ENCODE measurements around the gene POU2AF1. TPM values are rescaled to one million over a fixed set of nuclear protein-coding genes. Genes with fewer than 3 reads are reported as not detected.

The POU2AF1 gene
- total RNA-seq, 1 donor from 2014 or later = not detected

GRCh38 chr11:111360150-111361043 is 18.7 kb downstream of the POU2AF1 start:
- no peak for DNase-seq

DNA sequence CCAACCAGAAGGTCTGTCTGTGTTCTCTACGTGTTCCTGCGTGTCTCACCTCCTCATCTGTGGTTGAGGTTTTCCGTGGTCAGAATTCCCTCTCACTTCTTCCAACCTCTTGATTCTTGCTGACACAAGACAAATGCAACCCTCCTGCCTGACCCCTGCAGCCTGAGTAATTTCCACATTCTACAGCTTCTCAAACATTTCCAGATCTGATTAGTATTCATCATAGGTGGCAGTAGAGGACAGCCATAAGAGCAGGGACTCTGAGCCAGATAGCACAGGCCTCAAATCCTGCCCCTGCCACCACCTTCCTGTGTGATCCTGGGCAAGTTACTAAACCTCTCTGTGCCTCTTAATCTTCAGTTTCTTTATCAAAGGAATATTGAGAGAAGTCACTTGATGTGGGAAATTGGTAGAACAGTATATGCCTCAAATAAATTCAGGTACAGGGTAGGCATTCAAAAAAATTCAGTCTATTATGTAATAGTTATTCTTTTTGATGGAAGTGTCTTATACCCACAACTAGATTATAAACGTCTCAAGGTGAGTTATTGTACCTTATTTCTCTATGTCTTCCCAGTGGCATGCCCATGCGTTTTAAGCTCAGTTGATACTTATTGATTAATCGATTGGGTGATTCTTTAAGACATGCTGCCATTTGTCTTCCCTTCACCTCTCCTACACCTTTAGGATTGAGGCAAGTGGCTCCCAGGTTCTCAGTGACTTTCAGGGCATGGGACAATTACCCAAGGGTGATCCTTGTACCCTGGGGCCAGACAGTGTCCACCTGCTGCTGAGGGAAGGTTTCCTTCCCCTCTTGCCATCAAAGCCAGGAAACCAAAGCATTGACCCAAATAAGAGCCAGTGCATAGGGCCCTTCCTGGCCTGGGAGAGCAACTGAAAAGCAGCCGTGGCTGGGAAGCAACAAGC is 19.6 kb downstream of the POU2AF1 start:
- no peak for DNase-seq

- no peak for DNase-seq
Observed at GRCh38 chr11:111358038-111359001, 20.8 kb downstream of the POU2AF1 start.

GRCh38 chr11:111357150-111358037 is 21.7 kb downstream of the POU2AF1 start:
- DNase-seq = no peak

DNA sequence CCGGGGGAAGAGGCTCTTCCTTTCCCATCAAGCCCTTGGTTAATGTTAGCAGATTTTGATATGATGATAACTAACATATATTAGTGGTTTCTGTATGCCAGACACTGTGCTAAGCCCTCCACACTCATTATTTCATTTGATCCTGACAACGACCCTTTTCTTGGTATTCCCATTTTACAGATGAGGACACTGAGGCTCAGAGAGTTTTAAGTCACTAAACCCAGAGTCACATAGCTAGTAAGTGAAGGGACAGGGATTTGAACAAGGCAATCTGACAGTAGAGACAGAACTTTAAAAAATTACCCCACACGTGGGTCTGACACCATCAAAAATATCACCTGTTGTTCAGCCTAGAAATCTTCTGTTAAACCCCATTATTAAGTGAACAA is 22.4 kb downstream of the POU2AF1 start:
- no peak for DNase-seq

- no peak for DNase-seq
Observed at GRCh38 chr11:111355956-111356659, 23.0 kb downstream of the POU2AF1 start.

- DNase-seq = no peak
Observed at GRCh38 chr11:111355101-111355500, 24.0 kb downstream of the POU2AF1 start.

DNA sequence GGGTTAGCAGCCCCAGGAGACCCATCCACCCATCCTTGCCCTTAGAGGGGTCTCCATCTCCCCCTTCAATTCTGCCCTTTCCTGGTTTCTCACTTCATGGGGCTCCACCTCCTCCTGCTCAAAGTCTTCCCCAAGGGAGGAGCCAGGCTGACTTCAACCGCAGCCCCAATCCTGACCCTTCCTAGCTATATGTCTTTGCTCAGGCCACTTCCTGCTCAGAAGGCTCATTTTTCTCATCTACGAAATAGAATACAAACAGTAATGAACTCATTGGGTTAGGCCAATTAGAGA is 24.5 kb downstream of the POU2AF1 start:
- no peak for DNase-seq

DNA sequence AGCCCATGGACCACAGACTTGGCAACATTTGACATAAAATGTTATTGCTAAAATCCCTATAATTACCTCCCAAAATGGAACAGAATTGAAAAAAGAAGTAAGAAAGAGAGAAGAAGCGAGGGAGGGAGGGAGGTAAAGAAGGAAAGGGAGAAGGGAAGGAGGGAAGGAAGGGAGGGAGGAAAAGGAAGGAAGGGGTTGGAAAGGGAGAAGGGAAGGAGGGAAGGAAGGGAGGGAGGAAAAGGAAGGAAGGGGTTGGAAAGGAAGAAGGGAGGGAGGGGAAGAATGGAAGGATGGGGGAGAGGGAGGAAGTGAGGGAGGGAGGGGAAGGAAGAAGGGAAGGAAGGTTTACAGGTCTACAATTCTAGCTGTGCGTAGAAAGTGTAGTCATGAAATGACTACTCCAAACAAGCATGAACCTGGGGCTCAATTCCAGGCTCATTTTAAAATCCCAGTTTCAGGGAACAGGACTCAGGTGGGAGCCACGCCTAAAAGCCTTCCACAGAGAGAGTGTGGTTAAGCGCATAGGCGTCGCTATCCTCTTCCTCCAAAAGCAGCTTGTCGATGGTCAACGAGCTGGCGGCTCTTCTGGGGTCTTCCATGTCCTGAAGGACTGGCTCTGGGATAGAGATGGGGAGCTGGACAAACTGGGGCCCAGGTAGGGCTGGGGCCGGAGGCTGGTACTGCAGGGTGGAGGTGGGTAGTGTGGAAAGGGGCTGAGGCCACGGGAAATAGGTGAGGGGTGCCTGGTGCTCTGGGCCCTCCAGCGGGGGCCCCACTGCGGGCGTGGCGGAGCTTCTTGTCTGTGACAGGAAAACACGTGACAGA is 25.1 kb downstream of the POU2AF1 start:
- DNase-seq = no peak

DNA sequence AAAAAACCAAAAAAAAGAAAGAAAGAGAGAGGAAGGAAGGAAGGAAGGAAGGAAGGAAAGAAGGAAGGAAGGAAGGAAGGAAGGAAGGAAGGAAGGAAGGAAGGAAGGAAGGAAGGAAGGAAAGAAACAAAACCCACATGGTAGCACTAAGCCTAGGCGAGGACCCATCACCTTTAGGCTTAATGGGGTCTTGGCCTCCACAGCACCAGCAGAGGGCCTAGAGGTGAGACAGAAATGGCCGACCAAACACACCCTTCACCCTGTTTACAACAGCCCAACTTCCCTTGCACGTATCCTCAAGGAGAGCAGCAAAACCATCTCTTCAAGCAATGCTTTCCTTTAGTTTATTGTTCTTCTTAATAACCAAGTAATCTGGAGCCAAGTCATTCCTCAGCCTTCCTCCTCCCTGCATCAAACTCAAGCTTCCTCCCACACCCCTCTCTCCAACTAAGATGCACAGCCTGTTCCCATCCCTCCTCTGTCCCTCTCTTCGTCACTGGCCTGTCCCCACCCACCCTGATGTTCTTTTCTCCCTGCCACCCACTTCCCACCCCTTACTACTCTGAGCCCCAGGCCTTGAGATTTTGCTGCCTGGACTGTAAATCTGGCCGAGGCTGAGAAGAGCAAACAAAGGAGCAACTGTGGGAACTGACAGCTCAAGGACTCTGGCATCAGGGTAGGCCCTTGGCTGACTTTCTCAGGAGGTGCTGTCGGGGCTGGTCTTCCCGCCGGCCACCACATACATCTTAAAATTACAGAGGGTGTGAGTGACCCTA is 26.0 kb downstream of the POU2AF1 start:
- no peak for DNase-seq

GRCh38 chr11:111352231-111352746 is 26.8 kb downstream of the POU2AF1 start:
- DNase-seq = no peak

DNA sequence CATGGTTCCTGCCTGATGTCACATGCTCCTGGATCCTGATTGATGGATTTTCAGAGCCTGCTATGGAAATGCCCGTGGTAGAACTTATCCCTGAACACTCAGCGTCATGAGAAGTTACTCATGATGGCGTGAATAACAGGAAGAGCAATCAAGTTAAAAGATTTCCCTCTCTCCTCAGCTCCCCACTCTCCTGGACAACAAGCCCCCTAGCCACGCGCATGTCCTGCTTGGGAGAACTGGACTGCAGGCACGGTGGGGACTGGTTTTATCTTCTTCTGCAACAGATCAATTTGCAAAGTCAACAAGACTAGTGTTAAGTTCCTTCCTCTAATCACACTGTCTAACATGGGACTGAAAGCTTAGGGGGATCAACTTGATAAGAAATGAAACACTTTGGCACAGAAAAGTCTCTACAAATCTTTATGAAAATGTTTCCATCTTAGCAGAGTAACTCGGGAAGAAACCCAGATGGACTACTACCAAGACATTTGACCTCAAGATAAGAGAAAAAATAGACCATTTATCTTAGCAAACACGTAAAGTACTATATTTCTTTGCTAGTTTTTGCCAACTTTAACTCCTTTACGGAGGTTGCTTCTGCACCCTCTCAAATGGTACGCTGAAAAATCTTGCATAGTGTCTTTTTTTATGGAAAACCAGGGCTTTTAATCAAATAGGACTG is 27.6 kb downstream of the POU2AF1 start:
- no peak for DNase-seq

- DNase-seq = no peak
Observed at GRCh38 chr11:111350811-111351210, 28.3 kb downstream of the POU2AF1 start.

DNA sequence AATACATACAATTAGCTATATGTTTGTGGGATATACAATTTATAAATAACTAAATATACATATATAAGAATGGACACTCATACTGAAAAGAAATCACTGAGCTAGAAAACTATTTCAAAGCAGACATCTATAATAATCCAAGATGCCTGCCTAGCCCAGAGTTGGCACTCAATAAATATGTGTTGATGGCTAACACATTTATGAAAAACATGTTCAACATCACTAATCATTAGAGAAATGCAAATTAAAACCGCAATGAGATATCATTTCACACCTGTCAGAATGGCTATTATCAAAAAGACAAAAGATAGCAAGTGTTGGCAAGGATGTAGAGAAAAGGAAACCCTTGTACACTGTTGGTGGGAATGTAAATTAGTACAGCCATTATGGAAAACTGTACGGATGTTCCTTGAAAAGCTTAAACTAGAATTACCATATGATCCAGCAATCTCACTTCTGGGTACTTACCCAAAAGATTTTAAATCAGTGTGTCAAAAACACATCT is 29.8 kb downstream of the POU2AF1 start:
- DNase-seq = no peak

DNA sequence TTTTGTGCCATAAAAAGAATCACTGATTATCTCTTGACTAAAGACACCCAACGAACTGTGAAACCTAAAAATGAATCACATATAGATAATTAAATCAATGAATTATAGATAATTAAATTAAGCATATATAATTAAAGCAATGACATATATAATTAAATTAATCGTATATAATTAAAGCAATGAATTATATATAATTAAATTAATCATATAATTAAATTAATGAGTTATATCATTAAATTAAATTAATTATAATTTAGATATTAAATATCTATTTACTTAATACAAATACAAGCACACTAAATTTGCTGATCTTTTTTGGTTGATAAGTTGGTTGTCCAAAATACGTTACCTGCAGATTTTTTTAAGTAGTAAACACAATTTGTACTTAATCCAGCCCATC is 30.9 kb downstream of the POU2AF1 start:
- no peak for DNase-seq

- DNase-seq = no peak
Observed at GRCh38 chr11:111347723-111348115, 31.4 kb downstream of the POU2AF1 start.

DNA sequence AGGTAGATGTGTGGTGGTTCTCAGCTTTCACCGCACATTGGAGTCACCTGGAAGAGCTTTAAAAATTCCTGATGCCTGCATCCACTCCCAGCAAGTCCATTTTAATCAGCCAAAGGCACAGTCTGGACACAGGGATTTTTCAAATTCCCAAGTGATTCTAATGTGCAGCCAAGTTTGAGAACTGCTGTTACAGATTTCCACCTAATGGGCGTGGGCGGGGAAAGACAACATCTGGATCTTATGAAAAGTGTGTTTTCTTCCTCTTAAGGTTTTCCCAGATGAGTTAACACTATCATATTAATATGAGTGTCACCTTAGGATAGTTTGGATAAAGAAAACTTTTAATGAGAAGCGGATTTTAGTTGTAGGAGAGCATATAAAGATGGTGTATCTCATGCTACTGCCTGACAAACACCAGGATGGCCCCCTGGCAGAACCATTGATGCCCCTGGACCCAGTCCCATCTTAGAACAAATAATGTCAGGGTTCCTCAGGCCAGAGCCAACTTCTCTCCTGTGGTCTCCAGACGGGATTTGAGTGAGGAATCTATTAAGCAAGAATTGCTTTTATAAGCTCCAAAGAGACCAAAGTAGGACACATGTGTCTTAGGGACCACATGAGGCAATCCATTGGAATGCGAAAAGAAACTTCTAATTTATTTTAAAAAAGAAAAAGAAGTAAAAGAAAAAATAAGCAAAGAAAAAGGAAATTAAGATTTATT is 31.9 kb downstream of the POU2AF1 start:
- DNase-seq = no peak

Measured in dermis blood vessel endothelial cell (primary cell).